ENCODE results near the gene ABI1.

Gene ABI1

DNA sequence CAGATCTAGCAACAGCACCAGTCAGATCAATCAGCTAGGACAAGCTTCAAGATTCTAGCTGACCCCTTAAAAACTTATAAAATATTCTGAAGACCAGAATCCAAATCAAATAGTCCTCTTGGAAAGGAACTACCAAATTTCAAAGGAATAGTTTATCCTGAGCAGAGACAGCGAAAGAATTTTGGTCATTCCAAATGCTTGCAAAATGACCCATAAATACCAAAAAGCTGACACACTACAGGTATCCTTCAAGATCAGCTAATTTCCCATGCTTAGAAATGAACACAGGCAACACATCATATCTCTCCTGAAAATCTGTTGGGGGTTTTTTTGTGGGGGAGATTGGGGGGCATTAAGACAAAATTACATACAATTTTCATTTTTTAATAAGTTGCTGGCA is 84.5 kb downstream of the ABI1 start:
- TF ChIP-seq, protein P1, sequence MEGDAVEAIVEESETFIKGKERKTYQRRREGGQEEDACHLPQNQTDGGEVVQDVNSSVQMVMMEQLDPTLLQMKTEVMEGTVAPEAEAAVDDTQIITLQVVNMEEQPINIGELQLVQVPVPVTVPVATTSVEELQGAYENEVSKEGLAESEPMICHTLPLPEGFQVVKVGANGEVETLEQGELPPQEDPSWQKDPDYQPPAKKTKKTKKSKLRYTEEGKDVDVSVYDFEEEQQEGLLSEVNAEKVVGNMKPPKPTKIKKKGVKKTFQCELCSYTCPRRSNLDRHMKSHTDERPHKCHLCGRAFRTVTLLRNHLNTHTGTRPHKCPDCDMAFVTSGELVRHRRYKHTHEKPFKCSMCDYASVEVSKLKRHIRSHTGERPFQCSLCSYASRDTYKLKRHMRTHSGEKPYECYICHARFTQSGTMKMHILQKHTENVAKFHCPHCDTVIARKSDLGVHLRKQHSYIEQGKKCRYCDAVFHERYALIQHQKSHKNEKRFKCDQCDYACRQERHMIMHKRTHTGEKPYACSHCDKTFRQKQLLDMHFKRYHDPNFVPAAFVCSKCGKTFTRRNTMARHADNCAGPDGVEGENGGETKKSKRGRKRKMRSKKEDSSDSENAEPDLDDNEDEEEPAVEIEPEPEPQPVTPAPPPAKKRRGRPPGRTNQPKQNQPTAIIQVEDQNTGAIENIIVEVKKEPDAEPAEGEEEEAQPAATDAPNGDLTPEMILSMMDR (IDR thresholded peaks at IDR 0.05; ENCODE audit: borderline replicate concordance, extremely low read depth, low read length, poor library complexity, severe bottlenecking), result no peak
- no peak for TF ChIP-seq EZH2 (IDR thresholded peaks at IDR 0.05; ENCODE audit: borderline replicate concordance, low read depth, low read length, severe bottlenecking)
- H4K20me1 ChIP-seq (ENCODE audit: insufficient read depth, low read length), result peaks cover 35% of the 10 kb centered on the region
- H3K4me2 ChIP-seq (ENCODE audit: insufficient read depth, low read length), result no peak overlapping the region

DNA sequence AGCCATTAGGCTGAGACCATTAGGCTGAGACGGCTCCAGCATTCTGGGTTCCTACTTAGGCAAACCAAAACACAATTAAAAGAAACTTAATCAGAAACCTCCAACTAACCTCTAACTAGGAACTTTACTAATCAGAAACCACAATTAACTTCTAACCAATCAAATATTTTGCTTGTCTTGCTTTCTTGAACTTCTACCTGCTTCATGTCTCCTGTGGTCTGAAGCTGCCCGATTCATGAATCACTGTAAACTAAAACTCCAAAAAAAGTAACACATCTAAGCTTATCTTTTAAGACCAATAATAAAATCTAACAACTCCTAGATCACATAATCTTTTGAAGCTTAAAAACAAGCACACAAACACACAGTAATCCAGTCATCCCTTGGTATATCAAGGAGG is 87.1 kb downstream of the ABI1 start:
- no peak for DNase-seq
- Histone ChIP-seq H2AFZ (ENCODE audit: low read depth, low read length) (no peak overlapping the region), H3K79me2 (ENCODE audit: insufficient read depth, low read length) (peaks cover 65% of the 10 kb centered on the region), H3K27ac (ENCODE audit: low read length) (no peak overlapping the region), H3K4me1 (ENCODE audit: insufficient read depth, low read length) (no peaks in the 10 kb centered on the region), H3K4me3 (ENCODE audit: low read depth in 1 of 2, low read length in 2 of 2) (no peak overlapping the region), H3K36me3 (ENCODE audit: insufficient read depth, low read length) (peaks cover 7% of the 10 kb centered on the region; the same call in 1 of the 2 replicates), H3K4me2 (ENCODE audit: insufficient read depth, low read length) (no peak overlapping the region), H4K20me1 (ENCODE audit: insufficient read depth, low read length) (peaks cover 14% of the 10 kb centered on the region; the same call in 1 of the 2 replicates), H3K27me3 (ENCODE audit: insufficient read depth, low read length, poor library complexity) (no peaks in the 10 kb centered on the region), H3K9me3 (ENCODE audit: insufficient read depth, low read length, severe bottlenecking) (no peaks in the 10 kb centered on the region), H3K9ac (ENCODE audit: low read depth, low read length) (no peak overlapping the region)
- TF ChIP-seq, protein P1 (IDR thresholded peaks at IDR 0.05; ENCODE audit: borderline replicate concordance, extremely low read depth, low read length, poor library complexity, severe bottlenecking), result no peak
- no peak for TF ChIP-seq EZH2 (IDR thresholded peaks at IDR 0.05; ENCODE audit: borderline replicate concordance, low read depth, low read length, severe bottlenecking)
- ATAC-seq (ENCODE audit: insufficient read depth, low read depth), result no peak

More for the DNA sequence above, 84.5 kb downstream of the ABI1 start:
- H3K9me3 ChIP-seq (ENCODE audit: insufficient read depth, low read length, severe bottlenecking), result no peaks in the 10 kb centered on the region
- no peak overlapping the region for H2AFZ ChIP-seq (ENCODE audit: low read depth, low read length)
- ATAC-seq (ENCODE audit: insufficient read depth, low read depth) (no peak), DNase-seq (no peak)
- no peak overlapping the region for H3K4me3 ChIP-seq (ENCODE audit: low read depth in 1 of 2, low read length in 2 of 2)
- H3K79me2 ChIP-seq (ENCODE audit: insufficient read depth, low read length), result peaks cover 84% of the 10 kb centered on the region
- no peaks in the 10 kb centered on the region for H3K4me1 ChIP-seq (ENCODE audit: insufficient read depth, low read length)
- H3K27me3 ChIP-seq (ENCODE audit: insufficient read depth, low read length, poor library complexity), result no peaks in the 10 kb centered on the region
- no peak overlapping the region for H3K9ac ChIP-seq (ENCODE audit: low read depth, low read length)
- H3K36me3 ChIP-seq (ENCODE audit: insufficient read depth, low read length), result peaks cover 4% of the 10 kb centered on the region; the same call in 1 of the 2 replicates
- no peak overlapping the region for H3K27ac ChIP-seq (ENCODE audit: low read length)

DNA sequence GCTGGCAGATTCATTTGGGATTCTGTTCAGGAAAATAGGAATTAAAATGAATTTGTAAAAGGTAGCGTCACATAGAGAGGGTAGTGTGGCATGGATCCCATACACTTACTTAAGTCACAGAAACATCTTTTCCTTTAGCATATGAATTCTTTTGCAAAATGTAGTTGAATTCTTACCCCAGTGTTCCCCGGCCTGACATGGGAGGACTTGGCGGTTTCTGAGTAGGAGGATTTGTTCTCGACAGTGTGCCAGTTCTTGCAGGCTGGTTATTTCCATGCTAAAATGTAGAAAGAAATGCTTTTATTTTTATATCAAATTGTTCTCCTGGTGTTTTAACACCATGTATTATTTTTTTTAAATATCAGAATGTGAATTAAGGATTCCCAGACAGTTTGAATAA is 90.7 kb downstream of the ABI1 start:
- DNase-seq, result no peak
- Histone ChIP-seq H3K9ac (ENCODE audit: low read depth, low read length) (no peak overlapping the region), H3K27ac (ENCODE audit: low read length) (no peak overlapping the region), H3K9me3 (ENCODE audit: insufficient read depth, low read length, severe bottlenecking) (no peaks in the 10 kb centered on the region), H3K79me2 (ENCODE audit: insufficient read depth, low read length) (peaks cover 36% of the 10 kb centered on the region), H3K4me1 (ENCODE audit: insufficient read depth, low read length) (no peaks in the 10 kb centered on the region), H3K4me2 (ENCODE audit: insufficient read depth, low read length) (no peak overlapping the region), H3K4me3 (ENCODE audit: low read depth in 1 of 2, low read length in 2 of 2) (no peak overlapping the region), H4K20me1 (ENCODE audit: insufficient read depth, low read length) (peaks cover 7% of the 10 kb centered on the region; the same call in 1 of the 2 replicates), H3K27me3 (ENCODE audit: insufficient read depth, low read length, poor library complexity) (no peaks in the 10 kb centered on the region), H3K36me3 (ENCODE audit: insufficient read depth, low read length) (peaks cover 16% of the 10 kb centered on the region; the same call in 1 of the 2 replicates), H2AFZ (ENCODE audit: low read depth, low read length) (no peak overlapping the region)
- TF ChIP-seq EZH2 (IDR thresholded peaks at IDR 0.05; ENCODE audit: borderline replicate concordance, low read depth, low read length, severe bottlenecking), result no peak
- ATAC-seq (ENCODE audit: insufficient read depth, low read depth), result no peak

DNA sequence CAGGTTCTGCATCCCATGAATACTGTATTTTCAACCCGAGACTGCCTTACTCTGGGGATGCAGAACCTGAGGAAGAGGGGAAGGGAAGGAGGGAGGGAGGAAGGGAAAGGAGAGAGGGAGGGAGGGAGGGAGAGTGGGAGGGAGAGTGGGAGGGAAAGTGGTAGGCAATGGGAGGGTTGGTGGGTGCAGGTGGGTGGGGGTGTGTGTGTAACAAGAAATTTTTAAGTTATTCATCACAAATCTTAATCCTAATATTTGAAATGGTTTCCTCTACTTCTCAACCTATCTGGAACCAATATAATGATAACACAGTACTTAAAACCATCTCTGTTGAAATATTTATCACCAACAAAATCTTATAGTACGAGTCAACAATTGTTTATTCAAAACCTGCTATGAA is 95.2 kb downstream of the ABI1 start:
- TF ChIP-seq, protein P1 (IDR thresholded peaks at IDR 0.05; ENCODE audit: borderline replicate concordance, extremely low read depth, low read length, poor library complexity, severe bottlenecking), result no peak
- no peak for TF ChIP-seq EZH2 (IDR thresholded peaks at IDR 0.05; ENCODE audit: borderline replicate concordance, low read depth, low read length, severe bottlenecking)
- no peak overlapping the region for H3K4me2 ChIP-seq (ENCODE audit: insufficient read depth, low read length)
- H3K79me2 ChIP-seq (ENCODE audit: insufficient read depth, low read length), result peaks cover 6% of the 10 kb centered on the region
- no peak for DNase-seq
- no peaks in the 10 kb centered on the region for H3K9me3 ChIP-seq (ENCODE audit: insufficient read depth, low read length, severe bottlenecking)
- peaks cover 44% of the 10 kb centered on the region for H3K36me3 ChIP-seq (ENCODE audit: insufficient read depth, low read length)
- no peak overlapping the region for H2AFZ ChIP-seq (ENCODE audit: low read depth, low read length)
- no peak overlapping the region for H3K9ac ChIP-seq (ENCODE audit: low read depth, low read length)
- H3K27ac ChIP-seq (ENCODE audit: low read length), result no peak overlapping the region
- peaks cover 2% of the 10 kb centered on the region; the same call in 1 of the 2 replicates for H4K20me1 ChIP-seq (ENCODE audit: insufficient read depth, low read length)
- ATAC-seq (ENCODE audit: insufficient read depth, low read depth), result no peak
- H3K4me1 ChIP-seq (ENCODE audit: insufficient read depth, low read length), result no peaks in the 10 kb centered on the region
- H3K27me3 ChIP-seq (ENCODE audit: insufficient read depth, low read length, poor library complexity), result no peaks in the 10 kb centered on the region
- no peak overlapping the region for H3K4me3 ChIP-seq (ENCODE audit: low read depth in 1 of 2, low read length in 2 of 2)

All from DND-41 (cell line).